ENCODE data around the gene VAC14. TPM values are rescaled to one million over a fixed set of nuclear protein-coding genes. Genes with fewer than 3 reads are reported as not detected.

The VAC14 gene
- polyA plus RNA-seq, 12 donors: 19.7 to 32.3 (median 24.9) TPM; not detected in 1

GRCh38 chr16:70788668-70789594, 12.0 kb downstream of the VAC14 start:
- DNase-seq: peak; percentile 87

DNA sequence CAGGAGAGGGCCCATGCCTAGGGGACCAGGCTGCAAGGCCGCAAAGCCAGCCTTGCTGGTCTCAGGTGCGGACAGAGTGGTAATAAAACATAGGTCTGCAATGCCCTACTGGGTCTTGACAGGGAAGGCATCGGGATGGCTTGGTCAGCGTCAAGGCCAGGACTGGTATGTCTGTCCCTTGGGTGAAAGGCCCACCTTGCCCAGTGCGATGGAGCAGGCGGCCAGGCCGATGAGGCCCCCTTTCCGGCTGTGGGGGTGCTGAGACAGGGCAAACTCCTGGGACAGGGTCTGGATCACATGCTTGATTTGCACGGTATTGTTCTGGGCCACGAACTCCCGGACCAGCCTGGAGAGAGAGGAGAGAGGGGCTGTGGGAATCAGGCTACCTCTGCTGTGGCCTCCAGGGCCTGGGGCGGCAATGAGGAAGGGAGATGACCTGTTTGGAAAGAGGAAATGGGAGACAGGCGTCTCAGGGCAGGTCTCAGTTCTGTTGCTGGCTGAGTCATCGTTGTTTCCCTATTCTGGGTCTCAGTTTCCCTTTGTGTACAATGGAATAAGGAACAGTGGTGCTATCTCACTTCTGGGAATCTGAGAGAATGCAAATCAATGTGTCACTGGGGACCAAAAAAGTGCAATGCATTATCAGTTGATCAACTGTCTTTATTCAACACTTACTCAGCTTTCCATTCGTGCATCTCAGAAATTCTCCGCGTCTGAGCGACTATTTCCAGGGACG, 14.8 kb downstream of the VAC14 start:
- DNase-seq: no peak

- no peak for DNase-seq
Observed at GRCh38 chr16:70784692-70785555, 16.0 kb downstream of the VAC14 start.

GRCh38 chr16:70782237-70782636, 18.7 kb downstream of the VAC14 start:
- no peak for DNase-seq

GRCh38 chr16:70781800-70782199, 19.2 kb downstream of the VAC14 start:
- no peak for DNase-seq

DNA sequence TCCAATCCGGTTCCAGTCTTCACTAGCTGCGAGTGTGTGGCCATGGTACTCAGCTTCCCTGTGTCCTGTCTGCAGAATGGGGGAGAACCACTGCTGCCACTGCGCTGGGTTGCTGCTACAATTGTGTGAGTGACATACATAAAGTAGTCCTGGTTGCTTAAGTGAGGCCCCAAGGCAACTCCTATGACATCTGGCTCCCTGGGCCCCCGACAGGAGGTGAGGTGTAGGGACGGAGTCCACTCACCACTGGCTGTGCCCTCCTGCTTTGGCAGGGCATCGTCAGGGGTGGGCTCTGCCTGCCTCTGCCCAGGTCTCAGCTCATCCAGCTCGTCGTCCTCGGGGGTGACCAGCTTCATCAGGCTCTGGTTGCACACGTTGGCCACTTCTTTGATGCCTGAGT, 20.4 kb downstream of the VAC14 start:
- DNase-seq: no peak

DNA sequence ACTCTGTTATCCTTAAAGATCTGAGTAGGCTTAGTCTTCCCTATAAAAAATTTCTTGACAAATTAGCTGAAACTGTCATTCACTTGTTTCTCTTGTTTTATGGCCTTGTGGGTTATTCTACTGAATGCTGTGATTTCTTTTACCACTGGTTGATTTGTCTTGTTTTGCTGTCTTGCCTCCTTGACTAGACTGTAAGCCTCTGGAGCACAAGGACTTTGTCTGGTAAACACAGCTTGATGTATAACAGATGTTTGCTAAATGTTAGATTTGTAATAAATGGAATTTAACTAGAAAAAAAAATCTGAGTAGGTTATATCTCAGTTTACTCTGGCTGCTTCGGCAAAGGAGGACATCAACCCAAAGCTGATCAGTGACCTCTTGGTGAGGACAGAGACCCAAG, 21.6 kb downstream of the VAC14 start:
- no peak for DNase-seq

DNA sequence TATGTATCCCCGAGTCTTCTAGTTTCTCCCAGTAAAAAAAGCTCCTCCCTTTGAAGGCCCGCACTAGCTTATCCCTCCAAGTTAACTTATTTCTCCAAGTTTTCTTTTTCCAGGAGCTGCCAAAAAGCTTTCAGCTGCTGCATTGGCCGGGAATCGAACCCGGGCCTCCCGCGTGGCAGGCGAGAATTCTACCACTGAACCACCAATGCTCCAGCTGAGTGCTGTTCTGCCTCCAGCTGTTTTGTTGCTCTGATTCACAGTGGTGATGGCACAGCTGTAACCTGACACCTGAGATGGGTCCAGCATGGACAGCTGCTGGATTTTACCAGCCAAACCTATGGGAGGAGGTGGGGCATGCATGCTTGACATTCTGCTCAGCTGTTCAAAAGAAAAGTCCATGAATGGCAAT, 22.1 kb downstream of the VAC14 start:
- peak; percentile 92 for DNase-seq

GRCh38 chr16:70777973-70778406, 23.0 kb downstream of the VAC14 start:
- DNase-seq: no peak

GRCh38 chr16:70777496-70777895, 23.5 kb downstream of the VAC14 start:
- no peak for DNase-seq

DNA sequence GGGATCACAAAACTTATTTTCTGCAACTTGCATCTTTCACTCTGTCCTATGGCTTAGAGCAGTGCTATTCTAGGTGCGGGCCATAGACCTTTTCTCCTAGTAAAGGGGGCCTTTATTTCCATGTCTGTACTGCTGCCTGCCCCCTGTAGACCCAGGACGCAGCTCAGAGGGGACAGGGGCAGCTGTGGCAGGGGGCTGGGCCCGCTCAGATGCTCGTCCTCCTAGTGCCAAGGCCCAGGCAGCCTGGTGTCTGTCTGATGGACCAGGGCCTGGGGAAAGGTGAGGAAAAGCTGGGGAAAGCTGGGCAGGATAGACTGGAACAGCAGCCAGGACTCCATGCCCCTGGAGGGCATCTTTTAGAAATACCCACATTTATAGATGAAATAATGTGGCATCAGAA, 25.6 kb downstream of the VAC14 start:
- DNase-seq: no peak

GRCh38 chr16:70774261-70774660, 26.7 kb downstream of the VAC14 start:
- DNase-seq: no peak

GRCh38 chr16:70772493-70772892, 28.5 kb downstream of the VAC14 start:
- DNase-seq: no peak

DNA sequence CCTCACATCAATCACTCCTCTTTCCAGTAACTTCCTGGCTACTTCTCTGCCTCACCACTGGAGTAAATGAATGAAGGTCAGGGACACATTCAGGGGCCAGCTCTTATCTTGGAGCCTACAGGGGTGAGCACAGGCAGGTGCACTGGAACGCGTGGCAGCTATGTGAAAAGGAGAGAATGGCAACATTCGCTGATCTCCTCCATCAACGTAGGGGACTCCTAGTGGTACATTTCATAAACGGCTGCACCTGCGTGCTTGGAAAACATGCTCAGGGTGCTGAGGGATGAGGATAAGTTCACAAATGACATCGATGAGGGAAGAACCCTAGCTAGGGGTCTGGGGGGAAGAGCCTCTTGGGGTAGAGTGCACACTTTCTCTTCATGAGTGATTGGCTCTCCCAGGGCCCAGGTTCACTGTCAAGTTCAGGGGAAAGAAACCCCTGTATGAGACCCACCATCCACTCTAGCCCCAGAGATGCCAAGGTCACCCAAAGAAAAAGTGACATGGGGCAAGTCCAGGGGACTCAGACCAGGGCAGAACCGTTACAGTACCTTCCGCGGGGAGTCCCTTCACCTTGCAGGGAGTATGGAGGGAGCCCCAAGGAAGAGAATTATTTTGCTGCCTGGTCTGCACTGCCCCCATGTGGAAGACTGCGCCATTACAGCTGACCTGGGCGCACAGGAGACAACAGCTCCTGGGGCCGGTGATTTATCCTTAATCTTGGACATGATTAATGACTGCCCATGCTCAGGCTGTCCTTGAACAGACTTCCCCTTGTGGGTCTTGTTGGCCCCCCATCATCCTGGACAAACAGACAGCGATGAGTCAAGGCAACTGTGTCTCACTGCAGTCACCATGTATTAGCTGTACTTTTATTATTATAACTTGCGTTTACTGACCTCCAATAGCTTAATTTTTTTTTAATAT, 30.1 kb downstream of the VAC14 start:
- DNase-seq: peak; percentile 60

- no peak for DNase-seq
Observed at GRCh38 chr16:70770291-70770625, 30.7 kb downstream of the VAC14 start.

DNA sequence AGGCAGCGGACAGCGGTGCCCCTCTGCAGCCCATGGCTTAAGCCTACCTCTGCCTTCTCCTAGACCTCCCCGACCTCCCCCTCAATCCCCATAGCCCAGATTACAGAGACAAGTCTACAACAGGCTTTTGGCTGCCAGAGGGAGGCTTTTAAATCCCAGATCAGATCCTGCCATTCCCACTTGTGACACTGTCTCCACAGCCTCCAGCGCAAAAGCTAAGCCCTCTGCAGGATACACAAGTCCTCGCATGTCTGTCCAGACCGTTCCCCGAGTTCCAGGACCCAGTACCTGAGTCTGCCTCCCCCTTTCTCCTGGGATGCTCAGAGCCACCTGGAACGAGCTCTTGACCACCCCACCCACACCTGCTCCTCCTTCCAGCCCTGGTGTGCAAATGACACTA, 31.2 kb downstream of the VAC14 start:
- no peak for DNase-seq

GRCh38 chr16:70769131-70769530, 31.8 kb downstream of the VAC14 start:
- no peak for DNase-seq

- no peak for DNase-seq
Observed at GRCh38 chr16:70768203-70768580, 32.8 kb downstream of the VAC14 start.

GRCh38 chr16:70767377-70768202, 33.4 kb downstream of the VAC14 start:
- DNase-seq: no peak

DNA sequence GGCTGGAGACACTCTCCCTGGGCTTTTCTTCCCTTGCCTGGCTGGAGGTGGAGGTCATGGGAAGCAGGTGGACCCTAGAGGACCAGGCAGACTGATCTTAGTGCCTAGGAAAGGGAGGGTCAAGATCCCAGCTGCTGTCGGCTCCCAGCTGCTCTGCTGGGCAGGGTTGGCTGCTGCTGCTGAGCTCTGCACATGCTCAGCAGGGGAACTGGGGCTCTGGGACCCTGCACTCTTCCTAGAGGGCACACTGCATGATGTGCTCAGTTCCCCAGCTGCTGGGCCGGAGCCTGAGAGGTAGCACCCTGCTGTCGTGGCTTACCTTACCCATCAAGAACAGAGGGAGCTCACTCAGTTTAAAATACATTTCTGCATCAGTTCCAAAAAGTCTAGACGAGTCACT, 34.3 kb downstream of the VAC14 start:
- no peak for DNase-seq
